HepG2 (cell line): ENCODE measurements around the gene BORCS5. TPM values are rescaled to one million over a fixed set of nuclear protein-coding genes. Genes with fewer than 3 reads are reported as not detected.

Source experiments
- ATAC-seq: fragments of 200-7000 bp; cut with Tn5 transposase; 3 replicates; pipeline ENCODE4 v1.9.1; 2020; ENCODE audit warnings: mild to moderate bottlenecking, moderate library complexity
- BruUV-seq: library from RNA; stranded (reverse); fragments of 400-500 nt; replicated peaks from 2 replicates; lab custom pipeline; 2021; lab: Mats Ljungman, UMichigan
- CTCF ChIA-PET: fragments of 300-600 bp; formaldehyde crosslinking; extraction: SDS; loops from one replicate; lab custom pipeline; 2021; ENCODE audit warnings: low total read pairs, inconsistent platforms, low intra/inter-chr PET ratio; lab: Yijun Ruan, JAX
- POLR2A ChIA-PET: fragments of 350-600 bp; sonication (Branson Sonifier 250); formaldehyde crosslinking; loops from one replicate; lab custom pipeline; 2020; ENCODE audit warnings: antibody characterized with exemption, inconsistent platforms; lab: Yijun Ruan, JAX
- DNase-seq: peaks from one replicate; pipeline ENCODE4 v3.0.0-alpha.2; 2015; ENCODE audit warnings: low spot score
- FAIRE-seq: peaks from 3 replicates; lab custom pipeline; 2011; peaks lifted over from hg19 to GRCh38; lab: Jason Lieb, UNC
- H2AFZ ChIP-seq: one replicate; pipeline ENCODE4 v1.6.1; 2011; ENCODE audit warnings: low read length, inconsistent platforms
- H3K27ac ChIP-seq: fragments of 300-600 bp; 3 replicates; pipeline ENCODE4 v1.8.0; 2011; ENCODE audit warnings: mixed run types, mild to moderate bottlenecking, mixed read lengths, low read length, inconsistent platforms; ENCODE audit not compliant: insufficient read depth; ENCODE audit errors: extremely low read length
- H3K27me3 ChIP-seq, 2 experiments: fragments of 200-600 bp in 1 of 2; 2 replicates in 1 of 2; 3 replicates in 1 of 2; pipeline versions ENCODE4 v1.6.0 to v1.8.0; 2011; ENCODE audit warnings: low read length in 2 of 2, mild to moderate bottlenecking in 2 of 2, moderate library complexity in 2 of 2, inconsistent platforms in 1 of 2; ENCODE audit not compliant: insufficient read depth in 2 of 2, control insufficient read depth in 1 of 2
- H3K36me3 ChIP-seq, 2 experiments: fragments of 200-600 bp in 1 of 2; replicated peaks in 1 of 2; 2 replicates in 1 of 2; 3 replicates in 1 of 2; pipeline versions ENCODE4 v1.5.1 to v1.8.0; 2011; ENCODE audit warnings: low read length in 2 of 2, inconsistent platforms in 1 of 2; ENCODE audit not compliant: insufficient read depth in 2 of 2, control insufficient read depth in 1 of 2
- H3K4me1 ChIP-seq: 2 replicates; pipeline ENCODE4 v1.5.1; 2012; ENCODE audit warnings: low read length, inconsistent platforms; ENCODE audit not compliant: insufficient read depth
- H3K4me2 ChIP-seq: 2 replicates; pipeline ENCODE4 v1.6.0; 2011; ENCODE audit warnings: low read depth, low read length, inconsistent platforms
- H3K4me3 ChIP-seq, 3 experiments: fragments of 200-600 bp in 1 of 3; sonication (generic), shearing (Covaris generic) in 1 of 3; replicated peaks in 1 of 3; 2 replicates each; pipeline ENCODE4 v1.5.1; 2011 to 2016; ENCODE audit warnings: low read length in 3 of 3, inconsistent platforms in 2 of 3, low read depth in 2 of 3, mild to moderate bottlenecking in 2 of 3, control low read depth in 1 of 3, mixed read lengths in 1 of 3; ENCODE audit not compliant: insufficient read depth in 1 of 3
- H3K79me2 ChIP-seq: one replicate; pipeline ENCODE4 v1.6.1; 2011; ENCODE audit warnings: low read length, inconsistent platforms; ENCODE audit not compliant: insufficient read depth
- H3K9ac ChIP-seq: 2 replicates; pipeline ENCODE4 v1.6.0; 2011; ENCODE audit warnings: mild to moderate bottlenecking, low read depth, low read length, inconsistent platforms; ENCODE audit not compliant: insufficient read depth
- H3K9me3 ChIP-seq: 2 replicates; pipeline ENCODE4 v1.5.1; 2012; ENCODE audit warnings: mild to moderate bottlenecking, low read length
- H4K20me1 ChIP-seq: 2 replicates; pipeline ENCODE4 v1.6.0; 2011; ENCODE audit warnings: inconsistent platforms, mild to moderate bottlenecking, low read length, moderate library complexity; ENCODE audit not compliant: insufficient read depth
- CBX1 ChIP-seq: IDR thresholded peaks from one replicate; pipeline ENCODE4 v1.6.1; 2016; ENCODE audit warnings: antibody characterized with exemption, low read depth
- HOMEZ ChIP-seq: IDR thresholded peaks from 2 replicates; pipeline ENCODE4 v1.6.1; 2016; ENCODE audit warnings: low read depth
- LBX2 ChIP-seq: sonication (generic); formaldehyde crosslinking; IDR thresholded peaks from 2 replicates; pipeline ENCODE4 v1.5.0; 2020; ENCODE audit warnings: missing genetic modification reagents, mild to moderate bottlenecking, borderline replicate concordance
- PPARG ChIP-seq: conservative IDR thresholded peaks from 2 replicates; pipeline ENCODE4 v1.6.1; 2016; ENCODE audit warnings: missing biosample characterization, missing genetic modification reagents
- ZNF768 ChIP-seq: sonication (generic); formaldehyde crosslinking; IDR thresholded peaks from 2 replicates; pipeline ENCODE4 v1.4.0; 2020; ENCODE audit warnings: missing genetic modification reagents
- ZNF841 ChIP-seq: sonication (generic); formaldehyde crosslinking; IDR thresholded peaks from 2 replicates; pipeline ENCODE4 v1.8.1; 2023; ENCODE audit warnings: missing genetic modification reagents, borderline replicate concordance
- WGBS: methylation state at CpG from one replicate; pipeline ENCODE4 v1.1.6; 2017; ENCODE audit warnings: low lambda C conversion rate; 5-methylcytosine and 5-hydroxymethylcytosine counted together
- in situ Hi-C: cut with HindIII; loops from 2 replicates; pipeline ENCODE4 v1.10.0; 2017; ENCODE audit warnings: low pct_unique_long_range_greater_than_20kb; ENCODE audit not compliant: extremely low pct_ligation_motif_present
- intact Hi-C: fragments of 100-400 bp; cut with micrococcal nuclease; formaldehyde crosslinking; loops from one replicate; pipeline ENCODE4 v1.10.0; 2022; ENCODE audit not compliant: unreplicated experiment
- polyA plus RNA-seq, 8 experiments: library from polyadenylated mRNA; depleted of rRNA in 3 of 8; stranded (reverse) in 7 of 8; unstranded in 1 of 8; fragments of >200 nt; fragmentation: Illumina TruSeq in 4 of 8; extraction: Trizol in 4 of 8; gene quantifications; 2 replicates each; pipeline versions ENCODE4 v1.2.1 to v1.2.3, GENCODE V29; 2011 to 2016; ENCODE audit warnings: low read depth in 4 of 8, missing spikeins in 1 of 8, mixed read lengths in 1 of 8; ENCODE audit not compliant: insufficient read depth in 1 of 8
- total RNA-seq, 5 experiments: library from RNA; depleted of rRNA; stranded (reverse); fragments of >200 nt; fragmentation: Illumina TruSeq; extraction: Trizol; gene quantifications; 2 replicates each; pipeline ENCODE4 v1.2.3, GENCODE V29; 2016; ENCODE audit warnings: low read depth in 1 of 5

BORCS5 gene
- total and polyA plus RNA-seq, 2 of the 13 experiments (the other 11 are each of a cell fraction or from before 2014, with no cell fraction given), result 3.9 to 4.7 TPM

- ATAC-seq (no peak), DNase-seq (no peak), FAIRE-seq (no peak)
- Histone ChIP-seq H3K4me1 (peaks cover 6% of the 10 kb centered on the region), H3K79me2 (no peaks in the 10 kb centered on the region), H2AFZ (no peak overlapping the region), H3K27me3 (no peaks in the 10 kb centered on the region), H3K27ac (no peak overlapping the region), H3K9me3 (no peaks in the 10 kb centered on the region), H3K9ac (no peak overlapping the region), H3K4me2 (no peak overlapping the region), H3K36me3 (peaks cover 0 to 2% of the 10 kb centered on the region in 2 experiments; a peak in 2 of 5 replicates), H3K4me3 (no peak overlapping the region), H4K20me1 (no peaks in the 10 kb centered on the region)
- in situ Hi-C loops, result no loop called here
- intact Hi-C loops, result no loop called here
- ChIA-PET CTCF (no interaction called here), POLR2A (no interaction called here)
- no TSS peak for BruUV-seq
- WGBS, result 99% methylated on average over 5 of the region's 5 CpGs
- TF ChIP-seq HOMEZ (CRISPR knock-in tag), result no peak
- TF ChIP-seq LBX2 (CRISPR knock-in tag), result no peak
- TF ChIP-seq CBX1, result no peak
- TF ChIP-seq ZNF841 (CRISPR knock-in tag), result no peak
Observed at GRCh38 chr12:12461923-12462315, 105.0 kb downstream of the BORCS5 start.

GRCh38 chr12:12465522-12465921, 108.6 kb downstream of the BORCS5 start:
- no peaks in the 10 kb centered on the region for H3K9me3 ChIP-seq
- H3K4me1 ChIP-seq, result peaks cover 6% of the 10 kb centered on the region
- ChIA-PET POLR2A (no interaction called here), CTCF (no interaction called here)
- DNase-seq (no peak), FAIRE-seq (no peak), ATAC-seq (no peak)
- H3K36me3 ChIP-seq, result peaks cover 0 to 2% of the 10 kb centered on the region in 2 experiments; a peak in 3 of 5 replicates
- WGBS, result 93% methylated on average over 12 of the region's 20 CpGs
- no peak overlapping the region for H3K27ac ChIP-seq
- no peak overlapping the region for H3K4me3 ChIP-seq
- no peak overlapping the region for H3K9ac ChIP-seq
- H3K4me2 ChIP-seq, result no peak overlapping the region
- H4K20me1 ChIP-seq, result no peaks in the 10 kb centered on the region
- no peak overlapping the region for H2AFZ ChIP-seq
- no peaks in the 10 kb centered on the region for H3K79me2 ChIP-seq
- TF ChIP-seq PPARG (CRISPR knock-in tag) (no peak), ZNF768 (CRISPR knock-in tag) (peak; percentile 23; the same call in 1 of the 2 replicates)
- in situ Hi-C loops, result no loop called here
- H3K27me3 ChIP-seq, result no peaks in the 10 kb centered on the region
- no TSS peak for BruUV-seq
- intact Hi-C loops, result no loop called here
